Right ventricle myocardium inferior (tissue), 1 donor: ENCODE results near the gene ZFP36. TPM values are rescaled to one million over a fixed set of nuclear protein-coding genes. Genes with fewer than 3 reads are reported as not detected.

Source experiments
- ATAC-seq: fragments of 200-7000 bp; cut with Tn5 transposase; one replicate; pipeline ENCODE4 v1.9.1; 2020; ENCODE audit warnings: mild to moderate bottlenecking, moderate library complexity
- DNase-seq: peaks from one replicate; pipeline ENCODE4 v3.0.0; 2021; ENCODE audit errors: missing footprints
- intact Hi-C: fragments of 100-400 bp; cut with DNase I; formaldehyde crosslinking; loops from one replicate; pipeline ENCODE4 v1.11.0; 2022
- total RNA-seq: library from RNA; stranded (reverse); fragmentation: NEBNext Ultra II Directional; extraction: Animal tissue kit (Norgen Biotek cat#: 25700); gene quantifications from one replicate; pipeline ENCODE4 v1.2.1, GENCODE V29; 2021
- donor health status: DM: no; HTN: yes; CAD: no; lungs with severe emphysema.

Gene ZFP36
- total RNA-seq, 1 donor from 2014 or later = 48.7 TPM

GRCh38 chr19:39381910-39382611 is 24.6 kb upstream of the ZFP36 start:
- no peak for DNase-seq
- no peak for ATAC-seq
- intact Hi-C loops = no loop called here

GRCh38 chr19:39382991-39383828 is 23.4 kb upstream of the ZFP36 start:
- ATAC-seq (no peak), DNase-seq (peak; percentile 31)
- intact Hi-C loops = no loop called here

- ATAC-seq = peak; percentile 17
- intact Hi-C loops = loop anchor here (2.0 kb wide), 1 partner anchor 34 kb away; no protein-coding TSS in a partner anchor
- no peak for DNase-seq
These were observed 21.6 kb upstream of the ZFP36 start for GRCh38 chr19:39384839-39385568.

- ATAC-seq (no peak), DNase-seq (peak; percentile 9)
- intact Hi-C loops = loop anchor here (2.0 kb wide), 1 partner anchor 35 kb away; no protein-coding TSS in a partner anchor
These were observed 20.8 kb upstream of the ZFP36 start for GRCh38 chr19:39385629-39386411.

GRCh38 chr19:39386557-39386956 is 20.1 kb upstream of the ZFP36 start:
- DNase-seq (peak; percentile 59), ATAC-seq (no peak)
- intact Hi-C loops = no loop called here

- intact Hi-C loops = no loop called here
- DNase-seq (no peak), ATAC-seq (no peak)
These were observed 18.0 kb upstream of the ZFP36 start for GRCh38 chr19:39388657-39389056.

- intact Hi-C loops = loop anchor here (5.0 kb wide), 2 partner anchors 42 to 48 kb away; partner anchors contain the start of gene SAMD4B
- DNase-seq = no peak
- ATAC-seq = no peak
These were observed 16.8 kb upstream of the ZFP36 start for GRCh38 chr19:39389631-39390414.

GRCh38 chr19:39390451-39390750 is 16.2 kb upstream of the ZFP36 start:
- ATAC-seq (no peak), DNase-seq (no peak)
- intact Hi-C loops = loop anchor here (5.0 kb wide), 2 partner anchors 42 to 48 kb away; partner anchors contain the start of gene SAMD4B

GRCh38 chr19:39390751-39391437 is 15.8 kb upstream of the ZFP36 start, which contains the start of the genes MED29 and PAF1:
TSS of gene MED29 (plus strand) at chr19:39391378. CDS start at chr19:39391423, 45 bp downstream.
TSS of gene PAF1 (minus strand) at chr19:39391106. CDS start at chr19:39390864, 242 bp downstream.
- peak; percentile 97 for ATAC-seq
- peak; percentile 97 for DNase-seq
- intact Hi-C loops = loop anchor here (1.0 to 5.0 kb wide), 3 partner anchors 41 to 54 kb away; partner anchors contain the start of genes SAMD4B and SUPT5H

- peak; percentile 96 for DNase-seq
- intact Hi-C loops = loop anchor here (1.0 to 5.0 kb wide), 2 partner anchors 14 to 135 kb away; partner anchors contain the start of gene EID2B
- peak; percentile 85 for ATAC-seq
These were observed 9.0 kb upstream of the ZFP36 start for GRCh38 chr19:39397360-39398296.

GRCh38 chr19:39398297-39398864 is 8.3 kb upstream of the ZFP36 start:
- intact Hi-C loops = loop anchor here (5.0 kb wide), 1 partner anchor 134 kb away; the partner anchor contains the start of gene EID2B
- DNase-seq (peak; percentile 94), ATAC-seq (peak; percentile 5)

GRCh38 chr19:39399668-39400050 is 7.0 kb upstream of the ZFP36 start:
- intact Hi-C loops = loop anchor here (5.0 kb wide), 1 partner anchor 133 kb away; the partner anchor contains the start of gene EID2B
- DNase-seq (peak; percentile 4), ATAC-seq (no peak)

GRCh38 chr19:39400061-39400460 is 6.6 kb upstream of the ZFP36 start:
- intact Hi-C loops = no loop called here
- ATAC-seq = no peak
- peak; percentile 4 for DNase-seq

- DNase-seq (no peak), ATAC-seq (no peak)
- intact Hi-C loops = no loop called here
These were observed 5.5 kb upstream of the ZFP36 start for GRCh38 chr19:39401070-39401548.
